SU-DHL-6 (cell line): ENCODE results near the gene PIH1D1.

Experiments used
- H2AFZ ChIP-seq: fragments of 200-600 bp; sonication (generic); 2 replicates; pipeline ENCODE4 v1.6.1; 2014; ENCODE audit warnings: low read depth, mild to moderate bottlenecking, moderate library complexity, mixed read lengths, antibody characterized with exemption, low read length; ENCODE audit not compliant: severe bottlenecking
- H3F3A ChIP-seq: fragments of 200-600 bp; shearing (Covaris generic); 2 replicates; pipeline ENCODE4 v1.6.0; 2016; ENCODE audit warnings: antibody characterized with exemption, mild to moderate bottlenecking; ENCODE audit not compliant: insufficient read depth
- H3K27ac ChIP-seq: fragments of 200-600 bp; sonication (generic); 2 replicates; pipeline ENCODE4 v1.5.1; 2016; ENCODE audit warnings: low read depth, mild to moderate bottlenecking, low read length, moderate library complexity, mixed read lengths
- H3K27me3 ChIP-seq: fragments of 200-600 bp; sonication (generic), shearing (Covaris generic); 2 replicates; pipeline ENCODE4 v1.6.0; 2014; ENCODE audit warnings: mild to moderate bottlenecking, low read length
- H3K36me3 ChIP-seq: fragments of 200-600 bp; sonication (generic); 2 replicates; pipeline ENCODE4 v1.6.1; 2014; ENCODE audit warnings: mild to moderate bottlenecking, low read length, mixed read lengths
- H3K4me2 ChIP-seq: fragments of 300-600, 200-600 bp; shearing (Covaris generic), sonication (generic); 2 replicates; pipeline ENCODE4 v1.6.0; 2014; ENCODE audit warnings: low read length, low read depth, mild to moderate bottlenecking; ENCODE audit not compliant: poor library complexity, severe bottlenecking
- H3K4me3 ChIP-seq: fragments of 200-600 bp; sonication (generic); 2 replicates; pipeline ENCODE4 v1.5.1; 2014; ENCODE audit warnings: antibody characterized with exemption, low read length, mild to moderate bottlenecking, mixed read lengths; ENCODE audit not compliant: insufficient read depth, poor library complexity, severe bottlenecking
- H3K79me2 ChIP-seq: fragments of 200-600 bp; sonication (generic); 2 replicates; pipeline ENCODE4 v1.6.1; 2014; ENCODE audit warnings: mild to moderate bottlenecking, low read length, moderate library complexity; ENCODE audit not compliant: insufficient read depth
- H3K9ac ChIP-seq: fragments of 200-600 bp; sonication (generic); 2 replicates; pipeline ENCODE4 v1.7.0; 2014; ENCODE audit warnings: mild to moderate bottlenecking, low read length
- H3K9me2 ChIP-seq: fragments of 200-600 bp; sonication (generic); replicated peaks from 2 replicates; pipeline ENCODE4 v1.6.1; 2014; ENCODE audit warnings: low read length; ENCODE audit not compliant: insufficient read depth
- H3K9me3 ChIP-seq: fragments of 200-600 bp; sonication (generic); 2 replicates; pipeline ENCODE4 v1.6.1; 2014; ENCODE audit warnings: low read length, mixed read lengths; ENCODE audit not compliant: insufficient read depth
- H4K20me1 ChIP-seq: fragments of 200-600 bp; sonication (generic); 2 replicates; pipeline ENCODE4 v1.6.1; 2014; ENCODE audit warnings: low read depth, mild to moderate bottlenecking, antibody characterized with exemption, low read length, moderate library complexity, mixed read lengths
- EZH2phosphoT487 ChIP-seq: fragments of 200-600 bp; sonication (generic), shearing (Covaris generic); conservative IDR thresholded peaks from 2 replicates; pipeline ENCODE4 v1.6.1; 2018; ENCODE audit warnings: mild to moderate bottlenecking, antibody characterized with exemption, low read length, moderate library complexity, mixed read lengths
- TF ChIP-seq, protein P1 (sequence below): fragments of 200-600 bp; sonication (generic); IDR thresholded peaks from one replicate; pipeline ENCODE4 v1.5.1; 2017; ENCODE audit warnings: antibody characterized with exemption, mild to moderate bottlenecking, low read length, moderate library complexity; ENCODE audit not compliant: insufficient read depth, poor library complexity, severe bottlenecking

Gene PIH1D1

DNA sequence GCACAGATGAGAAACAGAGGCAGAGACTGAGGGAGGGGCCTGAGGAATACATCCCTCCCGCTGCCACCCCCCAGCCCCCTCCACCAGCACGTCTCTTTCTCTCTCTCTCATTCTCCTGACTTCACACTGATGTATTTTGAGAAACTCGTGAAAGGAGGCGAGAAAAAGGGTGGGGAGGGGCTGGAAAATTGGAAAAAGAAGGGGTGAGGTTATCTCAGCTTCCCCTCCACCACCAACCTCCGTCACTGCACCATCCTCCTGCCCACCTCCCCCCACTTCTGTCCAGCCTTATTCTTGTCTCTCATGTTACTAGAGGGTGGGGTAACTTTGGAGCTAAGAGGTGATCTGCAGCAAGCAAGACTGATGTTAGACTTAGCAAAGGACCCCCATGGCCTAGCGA lies 11.8 kb downstream of the PIH1D1 start:
- Histone ChIP-seq H2AFZ (no peak overlapping the region), H3K9me3 (no peaks in the 10 kb centered on the region), H3K36me3 (no peaks in the 10 kb centered on the region), H3K9me2 (no peaks in the 10 kb centered on the region), H3F3A (no peaks in the 10 kb centered on the region), H3K27me3 (no peaks in the 10 kb centered on the region), H3K27ac (no peak overlapping the region), H3K4me3 (no peak overlapping the region), H3K4me2 (no peak overlapping the region), H4K20me1 (no peaks in the 10 kb centered on the region), H3K9ac (no peak overlapping the region), H3K79me2 (no peaks in the 10 kb centered on the region)
- TF ChIP-seq, protein P1, sequence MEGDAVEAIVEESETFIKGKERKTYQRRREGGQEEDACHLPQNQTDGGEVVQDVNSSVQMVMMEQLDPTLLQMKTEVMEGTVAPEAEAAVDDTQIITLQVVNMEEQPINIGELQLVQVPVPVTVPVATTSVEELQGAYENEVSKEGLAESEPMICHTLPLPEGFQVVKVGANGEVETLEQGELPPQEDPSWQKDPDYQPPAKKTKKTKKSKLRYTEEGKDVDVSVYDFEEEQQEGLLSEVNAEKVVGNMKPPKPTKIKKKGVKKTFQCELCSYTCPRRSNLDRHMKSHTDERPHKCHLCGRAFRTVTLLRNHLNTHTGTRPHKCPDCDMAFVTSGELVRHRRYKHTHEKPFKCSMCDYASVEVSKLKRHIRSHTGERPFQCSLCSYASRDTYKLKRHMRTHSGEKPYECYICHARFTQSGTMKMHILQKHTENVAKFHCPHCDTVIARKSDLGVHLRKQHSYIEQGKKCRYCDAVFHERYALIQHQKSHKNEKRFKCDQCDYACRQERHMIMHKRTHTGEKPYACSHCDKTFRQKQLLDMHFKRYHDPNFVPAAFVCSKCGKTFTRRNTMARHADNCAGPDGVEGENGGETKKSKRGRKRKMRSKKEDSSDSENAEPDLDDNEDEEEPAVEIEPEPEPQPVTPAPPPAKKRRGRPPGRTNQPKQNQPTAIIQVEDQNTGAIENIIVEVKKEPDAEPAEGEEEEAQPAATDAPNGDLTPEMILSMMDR = no peak
- no peak for TF ChIP-seq EZH2phosphoT487

DNA sequence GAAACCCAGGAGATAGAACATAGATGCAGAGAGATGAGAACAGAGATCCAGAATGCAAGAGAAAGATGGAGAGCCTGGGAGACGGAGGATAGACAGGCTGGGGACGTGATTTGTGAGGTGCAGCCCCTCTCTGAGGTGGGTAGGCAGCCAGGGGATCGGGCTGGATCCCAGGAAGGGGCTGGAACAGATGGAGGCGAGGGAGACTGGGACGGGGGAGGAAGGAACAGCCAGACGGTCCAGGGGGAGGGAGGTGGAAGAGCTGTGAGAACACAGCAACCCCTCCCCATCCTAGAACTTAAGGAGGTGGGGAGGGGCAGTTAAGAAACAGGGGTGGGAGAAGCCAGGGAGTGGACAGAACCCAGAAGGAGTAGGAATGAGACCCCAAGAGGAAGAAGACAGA lies 13.4 kb downstream of the PIH1D1 start:
- no peak for TF ChIP-seq EZH2phosphoT487
- TF ChIP-seq, protein P1 = no peak
- no peaks in the 10 kb centered on the region for H3K27me3 ChIP-seq
- H3K27ac ChIP-seq = no peak overlapping the region

DNA sequence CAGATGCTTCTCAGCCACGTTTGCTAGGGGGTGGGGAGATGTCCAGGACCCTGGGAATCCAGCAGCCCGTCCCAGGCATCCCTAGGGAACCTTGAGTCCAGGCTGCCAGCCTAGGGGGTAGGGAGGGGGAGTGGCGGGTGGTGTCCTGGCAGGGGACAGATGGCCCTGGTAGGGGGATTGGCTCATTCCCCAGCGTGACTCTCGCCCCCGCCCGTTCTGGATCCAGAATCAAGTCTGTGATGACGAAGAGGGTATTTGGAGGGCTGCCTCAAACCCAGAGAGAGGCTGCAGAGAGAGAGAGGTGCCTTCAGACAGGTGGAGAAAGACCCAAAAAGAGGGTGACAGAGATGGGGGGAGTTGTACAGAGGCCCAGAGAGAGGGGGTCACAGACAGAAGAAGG lies 14.4 kb downstream of the PIH1D1 start:
- H3K9me2 ChIP-seq = no peaks in the 10 kb centered on the region
- H3K27ac ChIP-seq = no peak overlapping the region
- TF ChIP-seq, protein P1 = no peak
- no peak for TF ChIP-seq EZH2phosphoT487
- no peaks in the 10 kb centered on the region for H3K27me3 ChIP-seq
- H3F3A ChIP-seq = no peaks in the 10 kb centered on the region
- no peak overlapping the region for H3K4me2 ChIP-seq
- no peaks in the 10 kb centered on the region for H3K36me3 ChIP-seq
- no peaks in the 10 kb centered on the region for H3K79me2 ChIP-seq
- H3K9ac ChIP-seq = no peak overlapping the region
- no peaks in the 10 kb centered on the region for H3K9me3 ChIP-seq
- H3K4me3 ChIP-seq = no peak overlapping the region
- no peaks in the 10 kb centered on the region for H4K20me1 ChIP-seq
- no peak overlapping the region for H2AFZ ChIP-seq

More for the DNA sequence above, 13.4 kb downstream of the PIH1D1 start:
- Histone ChIP-seq H3K9me3 (no peaks in the 10 kb centered on the region), H4K20me1 (no peaks in the 10 kb centered on the region), H3K9ac (no peak overlapping the region), H2AFZ (no peak overlapping the region), H3K36me3 (no peaks in the 10 kb centered on the region), H3F3A (no peaks in the 10 kb centered on the region), H3K79me2 (no peaks in the 10 kb centered on the region), H3K9me2 (no peaks in the 10 kb centered on the region), H3K4me2 (no peak overlapping the region), H3K4me3 (no peak overlapping the region)
